Measurements from ENCODE around the gene CFAP46.

DNA sequence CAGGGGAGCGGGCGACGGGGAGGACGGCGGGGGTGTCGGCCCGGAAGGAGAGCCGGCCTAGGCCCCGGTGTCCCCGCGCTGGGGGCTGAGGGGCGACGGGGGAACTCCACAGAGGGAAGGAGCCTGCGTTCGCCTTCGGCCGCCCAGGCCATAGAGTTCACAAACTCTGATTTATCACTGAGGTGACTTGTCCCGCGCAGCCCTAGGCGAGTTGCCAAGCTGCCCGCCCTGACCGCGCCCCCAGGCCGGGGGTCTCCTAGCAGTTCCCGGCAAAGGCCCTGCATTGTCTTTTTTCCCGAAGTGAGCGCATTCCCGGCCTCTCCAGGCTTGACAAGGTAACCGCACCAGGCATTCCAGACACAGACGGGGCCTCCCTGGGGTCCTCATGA lies 153.5 kb downstream of the CFAP46 start:
- TF ChIP-seq, protein P1, sequence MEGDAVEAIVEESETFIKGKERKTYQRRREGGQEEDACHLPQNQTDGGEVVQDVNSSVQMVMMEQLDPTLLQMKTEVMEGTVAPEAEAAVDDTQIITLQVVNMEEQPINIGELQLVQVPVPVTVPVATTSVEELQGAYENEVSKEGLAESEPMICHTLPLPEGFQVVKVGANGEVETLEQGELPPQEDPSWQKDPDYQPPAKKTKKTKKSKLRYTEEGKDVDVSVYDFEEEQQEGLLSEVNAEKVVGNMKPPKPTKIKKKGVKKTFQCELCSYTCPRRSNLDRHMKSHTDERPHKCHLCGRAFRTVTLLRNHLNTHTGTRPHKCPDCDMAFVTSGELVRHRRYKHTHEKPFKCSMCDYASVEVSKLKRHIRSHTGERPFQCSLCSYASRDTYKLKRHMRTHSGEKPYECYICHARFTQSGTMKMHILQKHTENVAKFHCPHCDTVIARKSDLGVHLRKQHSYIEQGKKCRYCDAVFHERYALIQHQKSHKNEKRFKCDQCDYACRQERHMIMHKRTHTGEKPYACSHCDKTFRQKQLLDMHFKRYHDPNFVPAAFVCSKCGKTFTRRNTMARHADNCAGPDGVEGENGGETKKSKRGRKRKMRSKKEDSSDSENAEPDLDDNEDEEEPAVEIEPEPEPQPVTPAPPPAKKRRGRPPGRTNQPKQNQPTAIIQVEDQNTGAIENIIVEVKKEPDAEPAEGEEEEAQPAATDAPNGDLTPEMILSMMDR (conservative IDR thresholded peaks at IDR 0.05; ENCODE audit: low read length): no peak
- TF ChIP-seq EZH2phosphoT487 (IDR thresholded peaks at IDR 0.05; ENCODE audit: borderline replicate concordance): no peak
